WI38 (cell line): ENCODE measurements around the gene LGMN.

ENCODE experiments used
- H3K4me3 ChIP-seq: 2 replicates; pipeline ENCODE4 v1.5.1; 2011; ENCODE audit warnings: low read depth, mild to moderate bottlenecking, control low read depth, low read length
- CTCF ChIP-seq: IDR thresholded peaks from 2 replicates; pipeline ENCODE4 v1.5.1; 2012; ENCODE audit warnings: low read depth, mild to moderate bottlenecking, control low read depth, low read length

The LGMN gene

DNA sequence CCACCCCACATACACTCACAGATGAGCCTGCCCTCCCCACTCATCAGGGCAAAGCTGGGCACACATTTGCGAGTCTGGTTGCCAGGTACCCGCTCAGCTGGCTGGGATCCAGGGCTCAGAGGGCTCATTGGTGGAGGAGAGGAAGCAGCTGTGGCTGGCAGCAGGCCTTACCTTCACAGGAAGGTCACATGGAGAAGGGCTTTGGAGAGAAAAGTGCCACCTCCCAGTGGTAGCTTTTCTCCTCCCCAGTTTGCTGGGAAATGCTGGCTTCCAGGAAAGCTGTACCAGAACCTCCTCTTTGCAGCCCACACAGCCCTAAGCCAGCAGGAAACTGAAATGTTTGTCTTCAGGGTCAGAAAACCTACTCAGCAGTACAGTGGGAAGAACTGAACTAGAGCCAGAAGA lies 55.6 kb downstream of the LGMN start:
- no peak for TF ChIP-seq CTCF
- H3K4me3 ChIP-seq: no peak overlapping the region

DNA sequence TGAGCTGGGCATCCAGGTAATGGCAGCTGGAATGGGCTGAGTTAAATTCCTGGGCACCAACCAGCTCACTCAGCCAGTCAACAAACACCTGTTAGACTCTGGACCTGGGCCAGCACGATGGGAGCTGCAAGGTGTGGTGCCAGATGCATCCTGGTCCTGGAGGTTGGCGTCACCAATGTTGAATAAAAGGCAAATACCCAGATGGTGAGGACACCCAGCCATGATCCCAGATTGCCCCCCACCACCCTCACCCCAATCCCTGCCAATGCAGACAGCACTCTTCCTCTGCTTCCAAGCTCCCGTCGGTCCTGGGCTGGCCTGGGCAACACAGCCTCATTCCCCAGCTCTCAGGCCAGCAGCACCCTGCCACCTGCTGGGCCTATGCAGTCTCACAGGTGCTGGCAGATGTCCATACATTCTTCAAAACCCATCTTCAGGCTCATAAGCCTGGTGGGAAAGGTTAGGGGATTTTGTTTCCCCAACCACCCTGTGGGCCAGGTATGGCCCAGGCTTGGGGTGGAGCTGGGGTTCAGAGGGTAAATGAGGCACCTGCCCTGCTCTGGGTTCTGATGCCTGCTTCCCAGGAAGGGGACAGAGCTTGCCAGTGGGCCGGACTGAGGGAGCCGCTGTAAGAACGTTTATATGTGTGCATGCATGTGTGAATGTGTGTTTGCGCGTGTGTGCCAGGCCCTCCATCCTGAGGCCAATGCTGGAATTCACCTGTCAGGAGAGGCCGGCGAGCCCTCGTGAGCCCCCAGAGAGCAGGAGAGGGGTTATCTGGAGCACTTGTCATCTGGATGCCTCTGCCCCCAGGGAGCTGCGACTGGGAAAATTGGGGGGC lies 58.0 kb downstream of the LGMN start:
- peak; percentile 37 for TF ChIP-seq CTCF
- no peak overlapping the region for H3K4me3 ChIP-seq

DNA sequence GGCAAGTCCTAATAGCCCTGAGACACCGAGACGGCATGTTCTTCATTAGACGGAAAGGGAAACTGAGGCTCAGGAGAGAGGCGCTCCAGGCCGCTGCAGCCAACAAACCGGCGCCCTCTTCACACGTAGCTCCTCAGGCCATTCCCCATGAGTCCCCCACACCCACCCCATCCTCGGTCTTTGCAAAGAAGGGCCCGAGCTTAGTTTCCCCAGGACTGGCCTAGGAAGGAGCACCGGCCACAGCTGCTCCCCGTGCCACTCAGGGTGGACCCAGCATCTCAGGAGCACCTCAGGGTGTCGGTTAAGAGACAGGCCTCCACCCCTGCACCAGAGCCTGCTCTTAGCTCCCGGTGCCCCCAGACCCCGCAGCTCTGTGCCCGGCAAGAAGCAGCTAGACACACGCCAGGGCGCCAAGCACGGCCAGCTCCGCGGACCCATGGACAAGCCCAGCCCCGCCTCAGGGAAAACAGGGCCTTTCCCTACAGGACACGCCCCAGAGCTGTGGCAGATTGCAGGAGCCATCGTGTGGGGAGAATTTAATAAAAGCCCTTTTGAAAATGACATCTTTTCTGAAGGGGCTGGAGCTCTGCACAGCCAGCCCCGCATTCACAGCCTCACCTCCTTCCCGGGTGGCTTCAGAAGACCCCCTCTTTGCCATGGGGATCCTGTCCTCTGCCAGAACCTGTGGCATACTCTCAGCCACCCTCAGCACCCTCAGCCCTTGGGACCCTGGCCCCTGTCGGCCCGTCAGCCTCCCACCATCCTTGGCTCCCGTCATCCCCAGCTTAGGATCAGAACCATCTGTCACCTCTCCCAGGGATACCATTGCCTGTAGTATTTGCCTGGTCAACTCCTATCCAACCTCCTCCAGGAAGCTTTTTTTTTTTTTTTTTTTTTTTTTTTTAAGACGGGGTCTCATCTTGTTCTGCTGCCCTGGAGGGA lies 59.7 kb downstream of the LGMN start:
- no peak overlapping the region for H3K4me3 ChIP-seq
- no peak for TF ChIP-seq CTCF

- H3K4me3 ChIP-seq: no peak overlapping the region
- TF ChIP-seq CTCF: no peak
Observed at GRCh38 chr14:92687681-92688433, 60.6 kb downstream of the LGMN start.

DNA sequence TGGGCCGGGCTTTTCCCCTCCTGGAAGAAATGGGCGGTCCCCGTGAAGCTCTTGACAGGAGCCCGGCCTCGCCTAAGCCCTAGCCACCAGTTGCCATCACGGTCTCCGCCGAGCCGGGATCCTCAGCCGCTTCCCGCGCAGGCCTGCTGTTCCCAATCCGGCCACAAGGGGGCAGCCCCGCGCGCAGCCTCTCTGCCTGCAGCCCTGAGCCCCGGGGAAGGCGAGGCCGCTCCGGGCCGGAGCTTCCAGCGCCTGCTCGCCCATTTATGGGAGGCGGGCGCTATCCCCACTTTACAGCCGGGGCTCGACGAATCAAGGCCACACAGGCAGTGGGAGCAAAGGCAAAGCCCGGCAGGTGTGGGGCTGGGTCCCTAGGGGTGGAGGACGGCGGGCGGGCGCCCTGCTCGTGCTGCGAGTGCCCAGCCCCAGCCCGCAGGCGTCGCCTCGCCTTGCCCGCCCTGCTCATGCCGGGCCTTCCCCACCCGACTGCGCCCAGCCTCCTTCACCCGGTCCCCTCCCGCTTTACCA lies 61.5 kb downstream of the LGMN start:
- H3K4me3 ChIP-seq: no peak overlapping the region
- peak; percentile 94 for TF ChIP-seq CTCF

- TF ChIP-seq CTCF: no peak
- no peak overlapping the region for H3K4me3 ChIP-seq
Observed at GRCh38 chr14:92686411-92686899, 62.0 kb downstream of the LGMN start.
